Nephron progenitor cell (in vitro differentiated cells): ENCODE results near the gene OTOP3.
A peak's percentile ranks its signal among the peaks of the same experiment; 100 is the strongest.
"Not testable (repeated sequence)": the region's sequence is repeated elsewhere in the genome, so short reads cannot be mapped to it uniquely, and the experiment has no call there.

Experiments used
- DNase-seq: peaks from one replicate; pipeline ENCODE4 v3.0.0; 2021
- H3K27ac Mint-ChIP-seq: 2 replicates; pipeline ENCODE4 v1.8.0; 2021; ENCODE audit warnings: mild to moderate bottlenecking, moderate library complexity, mixed read lengths
- H3K27me3 Mint-ChIP-seq: 2 replicates; pipeline ENCODE4 v1.8.0; 2021; ENCODE audit warnings: mild to moderate bottlenecking, low read depth, mixed read lengths; ENCODE audit not compliant: poor library complexity
- H3K36me3 Mint-ChIP-seq: 2 replicates; pipeline ENCODE4 v1.8.0; 2021; ENCODE audit warnings: low read depth, mixed read lengths
- H3K4me1 Mint-ChIP-seq: 2 replicates; pipeline ENCODE4 v1.8.0; 2021; ENCODE audit warnings: mixed read lengths
- H3K4me3 Mint-ChIP-seq: 2 replicates; pipeline ENCODE4 v1.8.0; 2021; ENCODE audit warnings: mild to moderate bottlenecking, moderate library complexity, mixed read lengths
- H3K9me3 Mint-ChIP-seq: 2 replicates; pipeline ENCODE4 v1.8.0; 2021; ENCODE audit warnings: mild to moderate bottlenecking, moderate library complexity, mixed read lengths
- CTCF ChIP-seq: fragments of 200-600 bp; sonication (generic); IDR thresholded peaks from 2 replicates; pipeline ENCODE4 v1.5.0; 2021; ENCODE audit warnings: antibody characterized with exemption

OTOP3 gene

GRCh38 chr17:74963656-74964055, 28.0 kb downstream of the OTOP3 start:
- no peak for DNase-seq
- Mint-ChIP-seq H3K9me3 (no peaks in the 10 kb centered on the region), H3K36me3 (no peaks in the 10 kb centered on the region), H3K27me3 (peaks cover 48% of the 10 kb centered on the region), H3K4me3 (no peak overlapping the region), H3K4me1 (peaks cover 14% of the 10 kb centered on the region), H3K27ac (no peak overlapping the region)
- peak; percentile 20 for TF ChIP-seq CTCF

GRCh38 chr17:74964246-74964761, 28.6 kb downstream of the OTOP3 start:
- peaks cover 14% of the 10 kb centered on the region for H3K4me1 Mint-ChIP-seq
- no peaks in the 10 kb centered on the region for H3K36me3 Mint-ChIP-seq
- no peaks in the 10 kb centered on the region for H3K9me3 Mint-ChIP-seq
- TF ChIP-seq CTCF = no peak
- no peak for DNase-seq
- peaks cover 44% of the 10 kb centered on the region for H3K27me3 Mint-ChIP-seq
- H3K27ac Mint-ChIP-seq = no peak overlapping the region
- no peak overlapping the region for H3K4me3 Mint-ChIP-seq

- Mint-ChIP-seq H3K27me3 (peaks cover 44% of the 10 kb centered on the region), H3K9me3 (no peaks in the 10 kb centered on the region), H3K4me3 (no peak overlapping the region), H3K36me3 (no peaks in the 10 kb centered on the region), H3K27ac (peak overlapping the region; percentile 12), H3K4me1 (peaks cover 14% of the 10 kb centered on the region)
- DNase-seq = no peak
- no peak for TF ChIP-seq CTCF
Measured at GRCh38 chr17:74964988-74965622, 29.4 kb downstream of the OTOP3 start.

- TF ChIP-seq CTCF = no peak
- DNase-seq = no peak
- Mint-ChIP-seq H3K27me3 (peaks cover 67% of the 10 kb centered on the region), H3K9me3 (no peaks in the 10 kb centered on the region), H3K27ac (no peak overlapping the region), H3K4me1 (peaks cover 6% of the 10 kb centered on the region), H3K4me3 (no peak overlapping the region), H3K36me3 (no peaks in the 10 kb centered on the region)
Measured at GRCh38 chr17:74968361-74968780, 32.7 kb downstream of the OTOP3 start.

- H3K4me1 Mint-ChIP-seq, DNase-seq, H3K4me3 Mint-ChIP-seq, H3K36me3 Mint-ChIP-seq, H3K27ac Mint-ChIP-seq, H3K9me3 Mint-ChIP-seq: not testable (repeated sequence)
- H3K27me3 Mint-ChIP-seq = peaks cover 75% of the 10 kb centered on the region
Measured at GRCh38 chr17:74969501-74969900, 33.8 kb downstream of the OTOP3 start.

- Mint-ChIP-seq H3K27me3 (peaks cover 78% of the 10 kb centered on the region), H3K27ac (no peak overlapping the region), H3K9me3 (no peaks in the 10 kb centered on the region), H3K4me3 (peak overlapping the region; percentile 60), H3K4me1 (peaks cover 6% of the 10 kb centered on the region), H3K36me3 (no peaks in the 10 kb centered on the region)
- DNase-seq = no peak
- TF ChIP-seq CTCF = no peak
Measured at GRCh38 chr17:74970395-74970794, 34.7 kb downstream of the OTOP3 start.
